ENCODE results near the gene CILP.
A peak's percentile ranks its signal among the peaks of the same experiment; 100 is the strongest.
"Not testable (repeated sequence)": the region's sequence is repeated elsewhere in the genome, so short reads cannot be mapped to it uniquely, and the experiment has no call there.

The CILP gene

GRCh38 chr15:65195548-65195923 lies 15.7 kb downstream of the CILP start:
- no peak for DNase-seq (ENCODE audit: low read depth)
- no peak overlapping the region for H3K4me3 ChIP-seq (replicated peaks; ENCODE audit: low read depth, low read length)
- TF ChIP-seq, protein P1, sequence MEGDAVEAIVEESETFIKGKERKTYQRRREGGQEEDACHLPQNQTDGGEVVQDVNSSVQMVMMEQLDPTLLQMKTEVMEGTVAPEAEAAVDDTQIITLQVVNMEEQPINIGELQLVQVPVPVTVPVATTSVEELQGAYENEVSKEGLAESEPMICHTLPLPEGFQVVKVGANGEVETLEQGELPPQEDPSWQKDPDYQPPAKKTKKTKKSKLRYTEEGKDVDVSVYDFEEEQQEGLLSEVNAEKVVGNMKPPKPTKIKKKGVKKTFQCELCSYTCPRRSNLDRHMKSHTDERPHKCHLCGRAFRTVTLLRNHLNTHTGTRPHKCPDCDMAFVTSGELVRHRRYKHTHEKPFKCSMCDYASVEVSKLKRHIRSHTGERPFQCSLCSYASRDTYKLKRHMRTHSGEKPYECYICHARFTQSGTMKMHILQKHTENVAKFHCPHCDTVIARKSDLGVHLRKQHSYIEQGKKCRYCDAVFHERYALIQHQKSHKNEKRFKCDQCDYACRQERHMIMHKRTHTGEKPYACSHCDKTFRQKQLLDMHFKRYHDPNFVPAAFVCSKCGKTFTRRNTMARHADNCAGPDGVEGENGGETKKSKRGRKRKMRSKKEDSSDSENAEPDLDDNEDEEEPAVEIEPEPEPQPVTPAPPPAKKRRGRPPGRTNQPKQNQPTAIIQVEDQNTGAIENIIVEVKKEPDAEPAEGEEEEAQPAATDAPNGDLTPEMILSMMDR (IDR thresholded peaks at IDR 0.05; ENCODE audit: low read length, missing control alignments): no peak

GRCh38 chr15:65194826-65195547 lies 16.3 kb downstream of the CILP start:
- H3K4me3 ChIP-seq (replicated peaks; ENCODE audit: low read depth, low read length): no peak overlapping the region
- DNase-seq (ENCODE audit: low read depth): no peak
- TF ChIP-seq, protein P1 (IDR thresholded peaks at IDR 0.05; ENCODE audit: low read length, missing control alignments): no peak

GRCh38 chr15:65192016-65192415 lies 19.3 kb downstream of the CILP start:
- TF ChIP-seq, protein P1 (IDR thresholded peaks at IDR 0.05; ENCODE audit: low read length, missing control alignments): no peak
- peak; percentile 30 for DNase-seq (ENCODE audit: low read depth)
- H3K4me3 ChIP-seq (replicated peaks; ENCODE audit: low read depth, low read length): no peak overlapping the region

- DNase-seq (ENCODE audit: low read depth): peak; percentile 80
- TF ChIP-seq, protein P1 (IDR thresholded peaks at IDR 0.05; ENCODE audit: low read length, missing control alignments): peak; percentile 91
- H3K4me3 ChIP-seq (replicated peaks; ENCODE audit: low read depth, low read length): no peak overlapping the region
Measured at GRCh38 chr15:65189102-65189740, 22.1 kb downstream of the CILP start.

- DNase-seq (ENCODE audit: low read depth); H3K4me3 ChIP-seq (replicated peaks; ENCODE audit: low read depth, low read length): not testable (repeated sequence)
Measured at GRCh38 chr15:65188472-65188871, 22.8 kb downstream of the CILP start.

DNA sequence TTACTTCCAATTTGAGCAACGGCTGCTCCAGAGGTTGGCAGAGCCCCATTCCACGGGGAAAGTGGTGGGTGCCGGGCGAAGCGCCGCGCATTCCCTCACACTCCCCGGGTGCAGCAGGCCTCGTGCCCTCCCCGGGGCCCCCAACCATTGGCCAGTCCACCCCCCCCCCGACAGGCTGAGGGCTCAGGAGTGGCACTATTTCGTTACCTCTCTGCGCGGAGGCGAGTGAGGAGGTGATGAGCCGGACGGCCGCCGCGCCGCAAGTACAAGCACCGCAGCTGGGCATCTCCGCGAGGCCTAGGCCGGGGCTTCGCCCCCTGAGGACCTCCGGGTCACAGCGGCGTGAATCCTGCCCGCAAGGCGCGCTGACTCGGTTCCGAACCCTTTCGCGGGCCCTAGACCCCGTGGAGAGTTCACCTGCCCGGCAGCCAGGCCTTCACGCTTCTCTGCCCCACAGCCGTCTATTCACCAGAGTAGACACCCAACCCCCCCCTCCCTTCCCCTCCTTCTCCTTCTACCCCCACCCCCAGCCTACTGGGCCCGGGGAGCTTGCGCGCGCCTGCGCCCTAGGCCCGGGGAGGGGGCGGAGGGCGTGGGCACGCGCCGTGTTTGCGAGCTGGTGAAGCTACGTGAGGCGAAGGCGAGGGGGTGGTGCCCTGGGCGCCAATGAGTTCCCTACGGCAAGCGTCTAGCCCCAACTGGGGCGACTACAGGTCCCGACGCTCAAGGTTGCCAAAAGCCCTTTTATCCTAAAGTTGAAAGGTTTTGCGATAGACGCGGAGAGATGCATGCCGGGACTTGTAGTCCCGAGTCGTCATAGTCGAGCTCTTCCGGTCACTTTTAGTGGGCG lies 26.2 kb downstream of the CILP start, which contains the start of gene CLPX:
Gene CLPX, minus strand, starts transcription at position 475 of the 850 bp plus-strand sequence. Its CDS starts 189 bp downstream, at position 286.
- peak; percentile 96 for DNase-seq (ENCODE audit: low read depth)
- TF ChIP-seq, protein P1 (IDR thresholded peaks at IDR 0.05; ENCODE audit: low read length, missing control alignments): no peak

DNA sequence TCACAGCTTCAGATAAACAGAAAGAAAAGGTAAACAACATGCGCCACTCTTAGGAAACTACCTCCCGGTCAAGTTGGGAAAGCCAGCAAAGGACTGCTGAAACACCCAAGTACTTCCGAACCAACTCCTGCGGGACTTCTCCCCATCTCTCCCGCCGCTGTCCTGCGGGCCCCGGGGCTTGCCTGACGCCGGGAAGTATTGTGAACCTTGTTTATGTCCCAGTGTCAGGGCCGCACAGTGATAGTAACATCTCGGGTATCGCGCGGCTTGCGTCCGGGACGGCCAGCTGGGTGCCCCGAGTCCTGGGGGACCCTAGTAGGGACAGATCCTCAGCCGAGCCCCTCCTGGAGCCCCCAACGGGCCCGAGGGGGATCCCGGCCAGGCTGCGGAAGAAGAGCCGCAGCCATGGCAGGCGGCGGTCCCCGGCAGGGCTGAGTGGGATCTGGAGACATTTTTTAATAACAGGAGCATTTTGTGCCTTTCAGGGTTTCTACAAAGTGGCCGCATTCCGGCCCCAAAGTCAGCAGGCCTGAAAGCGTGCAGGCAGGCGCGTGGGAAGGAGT lies 26.9 kb downstream of the CILP start:
- H3K4me3 ChIP-seq (replicated peaks; ENCODE audit: low read depth, low read length): peak overlapping the region; percentile 92
- peak; percentile 58 for DNase-seq (ENCODE audit: low read depth)
- TF ChIP-seq, protein P1 (IDR thresholded peaks at IDR 0.05; ENCODE audit: low read length, missing control alignments): no peak

More for the DNA sequence above, 26.2 kb downstream of the CILP start, which contains the start of gene CLPX:
- H3K4me3 ChIP-seq (replicated peaks; ENCODE audit: low read depth, low read length): peak within 1 kb of the TSS; percentile 92

Measured in fibroblast of pulmonary artery (primary cell).